Measurements from ENCODE around the gene CHAMP1.

CHAMP1 gene, protein sequence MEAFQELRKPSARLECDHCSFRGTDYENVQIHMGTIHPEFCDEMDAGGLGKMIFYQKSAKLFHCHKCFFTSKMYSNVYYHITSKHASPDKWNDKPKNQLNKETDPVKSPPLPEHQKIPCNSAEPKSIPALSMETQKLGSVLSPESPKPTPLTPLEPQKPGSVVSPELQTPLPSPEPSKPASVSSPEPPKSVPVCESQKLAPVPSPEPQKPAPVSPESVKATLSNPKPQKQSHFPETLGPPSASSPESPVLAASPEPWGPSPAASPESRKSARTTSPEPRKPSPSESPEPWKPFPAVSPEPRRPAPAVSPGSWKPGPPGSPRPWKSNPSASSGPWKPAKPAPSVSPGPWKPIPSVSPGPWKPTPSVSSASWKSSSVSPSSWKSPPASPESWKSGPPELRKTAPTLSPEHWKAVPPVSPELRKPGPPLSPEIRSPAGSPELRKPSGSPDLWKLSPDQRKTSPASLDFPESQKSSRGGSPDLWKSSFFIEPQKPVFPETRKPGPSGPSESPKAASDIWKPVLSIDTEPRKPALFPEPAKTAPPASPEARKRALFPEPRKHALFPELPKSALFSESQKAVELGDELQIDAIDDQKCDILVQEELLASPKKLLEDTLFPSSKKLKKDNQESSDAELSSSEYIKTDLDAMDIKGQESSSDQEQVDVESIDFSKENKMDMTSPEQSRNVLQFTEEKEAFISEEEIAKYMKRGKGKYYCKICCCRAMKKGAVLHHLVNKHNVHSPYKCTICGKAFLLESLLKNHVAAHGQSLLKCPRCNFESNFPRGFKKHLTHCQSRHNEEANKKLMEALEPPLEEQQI

DNA sequence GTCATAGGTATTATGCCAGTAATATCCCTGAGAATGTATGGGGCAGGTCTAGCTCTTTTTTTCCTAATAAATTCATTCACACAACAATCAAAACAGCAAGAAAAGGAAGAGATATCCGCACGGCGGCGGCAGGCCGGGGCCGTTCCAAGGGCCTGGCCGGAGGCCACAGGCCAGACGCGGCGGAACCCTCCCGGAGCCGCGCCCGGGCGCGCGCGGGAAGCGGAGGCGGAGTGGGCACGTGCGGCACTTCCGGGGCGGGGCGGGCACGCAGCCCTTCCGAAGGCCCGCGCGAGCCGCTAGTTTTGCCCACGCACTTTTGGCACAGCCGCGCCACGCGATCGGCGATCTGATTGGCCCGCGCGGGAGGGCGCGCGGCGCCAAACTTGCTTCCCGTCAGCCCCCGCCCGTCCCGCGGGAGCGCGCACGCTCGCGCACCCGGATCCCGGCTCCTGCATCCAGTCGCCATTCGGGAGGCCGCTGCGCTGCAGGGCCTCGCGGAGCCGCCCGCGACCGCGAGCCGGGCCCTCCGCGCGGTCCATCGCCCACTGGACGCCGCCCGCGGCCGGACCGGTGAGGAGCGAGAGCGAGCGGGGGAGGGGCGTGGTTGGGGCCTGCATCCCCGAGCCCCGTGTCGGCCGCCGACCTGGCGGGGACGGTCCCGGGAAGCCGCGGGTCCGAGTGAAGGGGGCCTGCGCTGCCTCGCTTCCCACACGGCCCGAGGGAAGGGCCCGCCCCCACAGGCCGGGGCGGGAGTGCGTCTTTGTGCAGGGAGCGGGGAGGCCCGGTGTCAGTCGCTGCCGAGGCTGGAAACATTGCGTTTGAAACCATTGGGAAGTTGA is at the start of gene CHAMP1:
CHAMP1 (plus strand) TSS at position 430 of the 839 bp plus-strand sequence. CDS start 9,340 bp downstream, outside the sequence.
- DNase-seq (ENCODE audit: low read depth), result peak; percentile 96

DNA sequence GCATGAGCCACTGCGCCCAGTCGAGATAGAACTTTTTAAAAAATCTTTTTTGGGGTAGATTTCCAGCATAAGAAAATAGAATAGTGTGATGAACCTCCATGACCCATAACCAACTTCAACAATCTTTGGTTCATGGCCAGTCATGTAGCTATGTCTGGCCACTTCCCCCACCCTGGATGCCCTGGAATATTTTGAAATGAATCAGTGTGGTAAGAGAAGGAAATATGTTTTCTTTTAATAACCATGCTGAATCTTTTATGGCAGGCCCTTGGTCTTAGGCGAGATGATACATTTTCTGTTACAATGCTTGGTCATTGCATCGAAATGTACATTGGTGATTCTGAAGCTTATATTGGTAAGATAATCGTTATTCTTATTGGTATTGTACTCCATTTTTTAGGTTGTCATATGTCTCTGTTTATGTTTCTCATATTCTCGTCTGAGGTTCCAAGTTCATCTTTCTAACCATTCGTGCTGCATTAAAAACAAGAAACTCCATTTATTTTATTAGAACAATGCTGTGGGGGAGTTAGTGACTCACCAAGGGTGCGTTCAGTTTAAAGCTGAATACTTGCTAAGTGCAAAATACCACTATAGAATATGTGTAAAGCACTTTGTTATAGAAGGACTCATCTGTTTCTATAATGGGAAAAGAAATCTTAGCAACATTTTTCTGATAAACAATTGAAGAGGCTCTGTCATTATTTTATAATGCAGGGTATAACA is 49.3 kb upstream of the CHAMP1 start:
- DNase-seq (ENCODE audit: low read depth), result peak; percentile 79

DNA sequence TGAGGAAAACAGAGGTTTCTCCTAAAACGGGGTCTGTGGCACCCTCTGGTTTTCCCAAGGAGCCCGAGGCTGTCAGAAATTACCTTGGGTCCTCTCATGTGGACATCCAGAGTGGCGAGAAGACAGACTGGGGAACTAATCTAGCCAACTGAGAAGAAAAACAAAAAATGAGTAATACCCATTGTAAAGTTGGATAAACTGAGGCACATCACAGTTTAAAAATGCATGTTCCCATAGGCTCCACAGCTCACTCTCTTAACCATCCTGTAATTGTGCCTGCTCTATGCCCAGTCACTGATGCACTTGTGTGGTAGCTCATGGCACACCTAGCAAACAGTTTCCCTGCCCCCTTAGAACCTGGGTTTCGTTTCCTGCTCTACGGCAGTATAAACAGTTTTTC is 48.1 kb upstream of the CHAMP1 start:
- DNase-seq (ENCODE audit: low read depth), result no peak

DNA sequence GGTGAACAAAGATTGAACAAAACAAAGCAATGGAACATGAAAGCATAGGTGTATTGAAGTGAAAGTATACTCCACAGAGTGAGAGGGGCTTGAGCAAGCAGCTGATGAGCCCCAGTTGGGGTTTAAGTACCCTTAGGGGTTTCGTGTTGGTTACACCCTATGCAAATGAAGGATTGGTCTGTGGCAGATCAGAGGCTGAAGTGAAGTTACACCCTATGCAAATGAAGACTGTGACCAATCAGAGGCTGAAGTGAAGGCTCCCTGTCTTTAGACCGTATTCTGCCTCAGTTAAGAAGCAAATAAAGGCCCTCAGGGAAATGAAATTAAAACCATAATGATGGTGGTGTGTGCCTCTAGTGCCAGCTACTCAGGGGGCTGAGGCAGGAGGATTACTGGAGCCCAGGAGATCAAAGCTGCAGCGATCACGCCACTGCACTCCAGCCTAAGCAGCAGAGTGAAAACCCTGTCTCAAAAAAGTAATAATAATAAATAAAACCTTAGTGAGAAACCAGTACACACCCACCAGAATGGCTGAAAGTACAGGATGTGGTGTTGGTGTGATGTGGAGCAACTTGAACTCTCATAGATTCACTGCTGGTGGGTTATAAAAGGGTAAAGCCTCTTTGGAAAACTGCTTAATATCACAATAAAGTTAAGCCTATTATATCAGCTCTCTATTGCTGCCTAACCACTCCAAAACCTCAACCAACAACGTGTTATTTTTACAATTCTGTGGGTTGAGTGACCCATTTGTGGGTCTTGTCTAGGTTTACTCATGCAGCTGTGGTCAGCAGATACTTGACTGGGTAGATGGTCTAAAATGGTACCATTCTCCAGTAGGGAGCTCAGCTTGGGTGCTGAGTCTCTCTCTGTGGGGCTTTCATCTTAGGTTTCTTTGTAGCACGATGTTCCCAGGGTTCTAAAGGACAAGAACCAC is 45.7 kb upstream of the CHAMP1 start:
- DNase-seq (ENCODE audit: low read depth), result peak; percentile 33

DNA sequence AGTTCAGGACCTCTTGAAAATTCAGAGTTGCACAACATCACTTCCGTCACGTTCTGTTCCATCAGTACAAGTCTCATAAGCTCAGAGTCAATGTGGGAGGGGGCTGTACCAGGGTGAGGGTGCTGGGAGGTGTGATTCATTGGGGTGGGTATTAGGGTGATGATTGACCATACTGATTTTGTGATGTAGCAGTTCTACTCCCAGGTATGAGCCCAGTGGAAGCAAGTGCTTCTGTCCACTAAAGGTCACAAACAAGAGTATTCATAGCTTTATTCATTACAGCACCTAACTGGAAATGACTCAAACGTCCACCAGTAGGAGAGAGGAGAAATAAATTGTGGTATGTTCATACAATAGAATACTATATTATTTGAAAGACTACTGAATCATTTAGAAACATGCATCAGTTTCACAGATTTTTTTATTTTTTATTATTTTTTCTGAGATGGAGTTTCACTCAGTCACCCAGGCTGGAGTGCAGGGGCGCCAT is 45.0 kb upstream of the CHAMP1 start:
- DNase-seq (ENCODE audit: low read depth), result no peak

DNA sequence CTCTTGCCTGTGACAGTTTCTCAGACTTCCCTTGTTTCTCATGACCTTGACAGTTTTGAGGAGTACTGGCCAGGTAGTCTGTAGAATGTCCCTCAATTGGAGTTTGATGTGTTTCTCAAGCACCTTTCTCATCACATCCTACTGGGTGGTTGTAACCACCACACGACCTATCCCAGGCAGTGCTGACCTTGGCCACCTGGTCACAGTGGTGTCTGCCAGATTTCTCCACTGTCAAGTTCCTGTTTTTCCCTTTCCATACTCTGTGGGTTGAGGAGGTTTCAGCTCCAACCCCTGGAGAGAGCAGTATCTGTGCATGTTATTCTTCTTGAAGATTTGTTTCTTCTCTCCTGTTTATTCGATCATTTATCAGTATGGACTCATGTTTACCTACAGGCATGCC is 41.3 kb upstream of the CHAMP1 start:
- no peak for DNase-seq (ENCODE audit: low read depth)

DNA sequence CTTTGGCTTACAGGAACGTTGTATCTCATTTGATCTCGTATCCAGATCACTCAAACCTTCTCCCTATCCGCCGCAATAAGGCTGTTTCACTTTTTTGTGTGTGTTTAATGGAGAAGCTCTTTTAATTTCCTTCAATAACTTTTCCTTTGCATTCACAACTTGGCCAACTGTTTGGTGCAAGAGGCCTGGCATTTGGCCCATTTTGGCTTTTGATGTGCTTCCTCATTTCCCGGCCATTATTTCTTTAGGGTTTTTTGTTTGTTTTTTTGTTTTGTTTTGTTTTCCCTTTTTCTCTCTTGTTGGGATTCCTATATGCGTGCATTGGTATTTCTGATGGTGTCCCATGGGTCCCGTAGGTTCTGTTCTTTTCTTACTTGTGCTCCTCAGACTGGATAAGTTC is 39.0 kb upstream of the CHAMP1 start:
- DNase-seq (ENCODE audit: low read depth), result no peak

DNA sequence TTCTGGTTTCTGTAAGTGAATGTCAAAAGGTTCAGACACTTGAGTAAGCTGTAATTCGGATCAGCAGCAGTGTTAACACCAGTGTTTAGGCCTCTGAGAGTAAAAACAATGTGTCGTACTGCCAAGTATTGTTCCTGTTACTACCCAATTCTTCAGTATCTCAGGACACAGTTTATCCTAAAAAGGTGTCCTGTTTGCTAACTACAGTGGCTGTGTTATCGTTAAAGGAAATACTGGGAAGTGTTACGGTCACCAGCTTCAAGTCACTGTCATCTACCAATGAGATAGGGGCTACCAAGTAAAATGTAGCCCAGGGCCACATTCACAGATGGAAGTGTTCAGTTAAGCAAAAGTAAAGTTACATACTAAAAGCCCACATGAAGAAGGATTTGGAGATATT is 35.2 kb upstream of the CHAMP1 start:
- no peak for DNase-seq (ENCODE audit: low read depth)

DNA sequence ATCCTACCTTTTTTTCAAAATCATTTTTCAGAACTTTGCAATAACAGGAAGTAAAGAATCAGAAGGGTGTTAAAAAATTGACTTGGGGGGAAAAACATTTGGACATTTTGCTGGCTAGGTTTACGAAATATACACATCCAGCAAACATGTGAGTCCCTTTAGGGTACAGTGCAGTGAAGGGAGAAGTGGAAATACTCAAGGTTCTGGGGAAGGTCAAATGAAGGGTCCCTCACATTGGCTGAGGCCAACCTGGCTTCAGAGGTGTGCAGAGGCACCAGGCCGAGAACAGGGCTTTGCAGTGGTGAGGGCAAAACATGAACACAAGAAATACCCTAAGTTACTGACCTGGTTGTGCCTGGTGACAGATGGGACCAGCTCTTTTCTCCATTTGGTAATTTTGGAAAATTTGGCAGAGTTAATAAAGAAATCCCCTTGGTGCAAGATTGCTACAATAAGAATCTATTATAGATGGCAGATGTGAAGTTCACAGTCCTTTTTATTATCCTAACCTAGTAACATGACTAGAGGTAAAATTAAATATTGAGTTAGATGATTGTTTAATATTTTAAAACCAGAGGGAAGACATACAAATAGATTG is 34.4 kb upstream of the CHAMP1 start:
- DNase-seq (ENCODE audit: low read depth), result no peak

DNA sequence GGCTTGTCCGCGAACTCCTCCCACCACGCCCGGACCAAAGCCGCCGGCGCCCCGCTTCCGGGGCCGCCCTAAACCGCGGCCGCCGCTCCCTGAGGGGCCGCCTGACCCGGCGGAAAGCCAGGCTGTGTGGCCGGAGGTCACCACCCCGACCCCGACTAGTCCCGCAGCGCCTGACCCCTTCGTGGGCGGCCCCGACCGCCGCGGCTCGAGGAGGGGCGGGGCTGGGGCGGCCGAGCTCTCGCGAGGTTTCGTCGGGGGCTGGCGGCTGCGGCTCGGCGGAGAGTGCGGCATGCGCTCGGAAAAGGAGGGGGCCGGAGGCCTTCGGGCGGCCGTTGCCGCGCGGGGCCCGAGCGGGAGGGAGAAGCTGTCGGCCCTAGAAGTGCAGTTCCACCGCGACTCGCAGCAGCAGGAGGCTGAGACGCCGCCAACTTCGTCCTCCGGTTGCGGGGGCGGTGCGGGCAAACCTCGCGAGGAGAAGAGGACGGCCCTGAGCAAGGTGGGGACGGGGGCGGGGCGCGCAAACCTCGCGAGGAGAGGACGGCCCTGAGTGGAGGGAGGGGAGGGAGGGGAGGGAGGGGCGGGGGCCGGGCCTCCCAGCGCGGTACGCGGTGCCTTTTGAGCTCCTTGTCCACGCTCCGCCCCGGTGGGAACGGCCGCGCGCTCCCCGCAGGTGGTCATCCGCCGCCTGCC is 32.8 kb upstream of the CHAMP1 start, which contains the start of gene UPF3A:
UPF3A (plus strand) TSS at position 251 of the 690 bp plus-strand sequence; CDS start at position 290, 39 bp downstream.
- peak; percentile 85 for DNase-seq (ENCODE audit: low read depth)

DNA sequence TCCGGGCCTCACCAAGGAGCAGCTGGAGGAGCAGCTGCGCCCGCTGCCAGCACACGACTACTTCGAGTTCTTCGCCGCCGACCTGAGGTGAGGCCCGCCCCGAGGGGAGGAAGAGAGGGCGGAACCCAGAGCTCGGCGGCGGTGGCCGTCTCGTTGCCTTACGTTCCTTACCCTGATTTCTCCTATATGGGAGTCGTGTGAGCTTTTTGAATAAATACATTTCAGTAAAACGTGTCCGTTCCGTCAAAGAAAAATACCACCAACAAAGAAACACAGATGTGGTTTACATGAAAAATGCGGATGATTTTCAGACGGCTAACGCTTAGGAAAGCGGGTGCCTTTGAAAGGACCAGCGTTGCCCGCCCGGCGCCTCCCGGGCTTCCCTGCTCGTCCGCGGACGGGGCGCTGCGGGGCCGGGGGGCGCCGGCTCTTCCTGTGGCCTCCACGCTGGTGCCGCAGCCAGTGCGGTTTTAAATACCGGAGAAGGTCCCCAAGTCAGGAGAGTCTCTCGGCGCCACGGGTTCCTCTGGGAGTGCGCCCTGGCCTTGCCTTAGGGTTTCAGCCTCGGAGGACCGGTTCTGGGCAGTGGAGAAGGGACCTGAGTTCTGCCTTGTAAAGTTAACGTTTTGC is 32.1 kb upstream of the CHAMP1 start:
- no peak for DNase-seq (ENCODE audit: low read depth)

DNA sequence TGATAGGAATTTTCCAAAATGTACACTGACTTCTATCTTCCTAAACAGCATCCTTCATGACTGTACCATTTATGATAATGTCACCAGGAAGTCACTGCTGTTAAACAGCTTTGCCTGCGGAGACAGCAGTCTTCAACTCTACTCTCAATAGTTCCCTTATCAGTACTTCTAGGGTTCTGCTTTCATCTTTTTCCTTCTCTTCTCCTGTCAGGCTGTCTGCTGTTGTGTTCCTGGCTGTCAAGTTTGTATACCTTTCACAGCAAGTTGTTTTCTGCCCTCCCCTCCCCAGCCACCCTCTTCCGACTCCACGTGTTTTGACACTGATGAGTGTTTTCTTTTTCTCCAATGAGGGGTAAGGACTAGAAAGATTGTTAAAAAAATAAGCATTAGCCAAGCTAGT is 30.7 kb upstream of the CHAMP1 start:
- no peak for DNase-seq (ENCODE audit: low read depth)

DNA sequence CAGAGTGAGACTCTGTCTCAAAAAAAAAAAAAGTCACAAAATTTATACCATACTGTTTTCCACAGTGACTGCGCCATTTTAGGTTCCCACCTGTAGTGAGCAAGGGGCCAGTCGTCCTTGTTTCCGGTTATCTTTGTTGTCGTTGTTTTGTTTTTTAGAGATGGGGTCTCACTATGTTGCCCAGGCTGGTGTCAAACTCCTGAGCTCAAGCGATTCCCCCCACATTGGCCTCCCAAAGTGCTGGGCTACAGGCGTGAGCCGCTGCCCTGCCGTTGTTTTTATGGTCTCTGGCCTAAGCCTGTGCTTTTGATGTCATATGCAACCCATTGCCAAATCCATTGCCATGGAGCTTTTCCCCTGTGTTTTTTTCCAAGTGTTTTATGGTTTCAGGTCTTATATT is 29.6 kb upstream of the CHAMP1 start:
- no peak for DNase-seq (ENCODE audit: low read depth)

DNA sequence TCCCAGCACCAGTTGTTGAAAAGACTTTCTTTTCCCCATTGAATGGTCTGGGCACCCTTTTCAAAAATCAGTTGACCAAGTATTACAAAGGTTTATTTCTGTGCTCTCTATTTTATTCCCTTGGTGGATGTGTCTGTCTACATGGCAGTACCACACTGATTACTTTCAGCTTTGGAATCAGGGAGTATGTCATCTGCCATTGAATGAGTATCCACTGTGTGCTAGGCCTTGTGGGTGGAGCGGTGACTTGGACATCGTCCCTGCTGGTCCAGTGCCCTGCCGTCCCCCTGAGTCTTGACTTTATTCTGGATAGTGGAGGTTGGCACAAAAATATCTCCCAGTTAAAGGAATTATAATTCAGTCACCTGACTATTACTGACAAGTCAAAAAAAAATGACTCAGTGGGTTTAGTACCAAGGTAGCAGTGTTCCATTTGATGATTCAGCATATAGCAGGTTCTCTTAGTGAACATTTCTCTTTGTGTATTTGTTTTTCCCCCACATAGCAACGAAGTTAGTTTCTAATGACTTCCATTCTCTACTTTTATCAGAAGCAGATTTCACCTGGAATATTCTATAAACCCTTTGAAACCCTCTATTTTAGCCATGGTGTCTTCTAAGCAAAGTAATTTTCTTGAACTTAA is 29.0 kb upstream of the CHAMP1 start:
- DNase-seq (ENCODE audit: low read depth), result peak; percentile 43

DNA sequence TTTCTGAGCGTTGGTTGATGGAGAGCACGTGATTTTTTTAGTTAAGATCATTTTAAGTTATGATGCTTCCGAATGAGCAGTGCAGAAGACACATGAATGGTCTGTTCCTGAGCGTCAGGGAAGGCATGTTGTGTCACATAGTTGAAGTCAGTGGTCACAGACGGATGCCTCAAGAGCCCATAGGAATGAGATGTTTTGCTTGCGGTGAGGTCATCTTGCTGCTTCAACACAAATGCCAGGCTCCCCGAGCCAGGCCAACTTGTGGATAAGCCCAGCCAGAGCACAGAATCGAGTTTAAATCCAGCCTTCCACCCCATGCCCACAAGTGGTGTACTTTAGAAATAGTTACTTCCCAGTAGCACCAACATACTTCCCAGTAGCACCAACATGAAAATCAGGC is 27.5 kb upstream of the CHAMP1 start:
- DNase-seq (ENCODE audit: low read depth), result peak; percentile 27

DNA sequence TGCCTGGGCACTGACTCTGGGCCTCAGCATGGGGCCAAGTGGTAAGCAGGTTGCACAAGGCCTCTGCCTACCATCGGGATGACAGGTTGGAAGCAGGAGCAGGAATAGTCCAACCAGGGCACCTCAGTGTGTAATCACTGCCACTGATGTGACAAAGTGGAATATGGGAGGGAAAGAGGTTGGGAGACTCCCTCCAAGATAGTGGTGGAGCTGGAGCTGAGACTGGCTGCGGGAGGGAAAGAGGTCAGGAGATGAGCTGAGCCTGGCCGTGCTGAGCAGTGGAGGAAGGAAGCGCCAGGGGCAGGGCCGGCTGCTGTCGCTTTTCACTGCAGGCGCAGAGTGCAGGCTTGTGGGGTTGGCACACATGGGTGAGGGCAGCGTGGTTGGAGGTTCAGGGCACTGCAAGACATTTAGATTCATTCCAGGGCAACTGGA is 26.1 kb upstream of the CHAMP1 start:
- DNase-seq (ENCODE audit: low read depth), result no peak

DNA sequence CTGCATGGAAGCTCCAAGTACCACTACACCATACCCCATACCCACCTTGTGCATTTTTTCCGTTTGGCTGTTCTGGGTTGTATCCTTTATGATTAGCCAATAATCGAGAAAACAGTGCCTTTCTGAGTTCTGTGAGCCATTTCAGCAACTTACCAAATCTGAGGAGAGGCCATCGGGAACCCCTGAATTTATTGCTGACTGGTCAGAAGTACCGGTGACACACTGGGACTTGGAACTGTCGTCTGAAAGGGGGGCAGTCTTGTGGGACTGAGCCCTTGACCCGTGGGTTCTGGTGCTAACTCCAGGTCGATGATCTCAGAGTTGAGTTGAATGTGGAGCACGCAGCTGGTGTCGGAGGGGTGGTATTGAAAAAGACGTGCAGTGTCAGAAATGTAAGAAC is 17.9 kb upstream of the CHAMP1 start:
- DNase-seq (ENCODE audit: low read depth), result no peak

DNA sequence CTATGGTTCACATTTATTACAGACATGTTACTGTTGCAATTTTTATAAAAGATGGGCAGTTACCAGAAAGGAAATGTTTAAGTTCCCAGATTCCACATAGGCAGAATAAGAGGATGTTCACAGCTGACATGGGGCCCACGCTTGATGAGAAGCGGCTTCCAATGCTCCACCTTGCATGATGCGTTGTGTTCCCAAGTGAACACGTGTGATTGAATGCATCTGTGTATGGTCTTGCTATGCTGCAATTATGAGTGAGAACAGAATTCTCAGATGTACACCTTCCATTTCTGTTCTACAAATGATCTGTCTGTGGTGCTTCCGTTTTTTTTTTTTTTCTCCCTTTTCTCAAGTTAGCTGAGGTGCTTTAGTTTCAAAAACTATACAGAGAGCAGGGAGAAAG is 17.4 kb upstream of the CHAMP1 start:
- no peak for DNase-seq (ENCODE audit: low read depth)
